ENCODE measurements around the gene GFM1.

GRCh38 chr3:158666416-158666815 lies 22.1 kb downstream of the GFM1 start:
- TF ChIP-seq CTCF (conservative IDR thresholded peaks at IDR 0.05; ENCODE audit: low read depth, low read length): no peak
- no peak for TF ChIP-seq EZH2 (IDR thresholded peaks at IDR 0.05; ENCODE audit: borderline replicate concordance, low read depth, low read length, poor library complexity, severe bottlenecking)
